Ishikawa (cell line): ENCODE data around the gene VIM.

ENCODE experiments used
- CEBPB ChIP-seq: IDR thresholded peaks from 2 replicates; pipeline ENCODE4 v1.6.1; 2012
- CREB1 ChIP-seq: IDR thresholded peaks from 2 replicates; pipeline ENCODE4 v1.6.1; 2012; ENCODE audit warnings: low read depth
- EGR1 ChIP-seq: IDR thresholded peaks from 2 replicates; pipeline ENCODE4 v1.6.1; 2012
- EP300 ChIP-seq: IDR thresholded peaks from 2 replicates; pipeline ENCODE4 v1.6.1; 2012; ENCODE audit warnings: borderline replicate concordance
- FOXM1 ChIP-seq: IDR thresholded peaks from 2 replicates; pipeline ENCODE4 v1.6.1; 2012; ENCODE audit warnings: low read depth, borderline replicate concordance
- NFIC ChIP-seq: IDR thresholded peaks from 2 replicates; pipeline ENCODE4 v1.6.1; 2012
- RAD21 ChIP-seq: IDR thresholded peaks from 2 replicates; pipeline ENCODE4 v1.6.1; 2012; ENCODE audit warnings: low read depth
- TAF1 ChIP-seq: IDR thresholded peaks from 2 replicates; pipeline ENCODE4 v1.6.1; 2012; ENCODE audit warnings: low read depth, mild to moderate bottlenecking
- TCF12 ChIP-seq: IDR thresholded peaks from 2 replicates; pipeline ENCODE4 v1.6.1; 2012; ENCODE audit warnings: low read depth
- TEAD4 ChIP-seq: IDR thresholded peaks from 2 replicates; pipeline ENCODE4 v1.6.1; 2012
- YY1 ChIP-seq: IDR thresholded peaks from 2 replicates; pipeline ENCODE4 v1.6.1; 2012; ENCODE audit warnings: low read depth
- ZBTB7A ChIP-seq: IDR thresholded peaks from 2 replicates; pipeline ENCODE4 v1.6.1; 2012; ENCODE audit warnings: low read depth
- TF ChIP-seq, protein P1 (sequence below): IDR thresholded peaks from 2 replicates; pipeline ENCODE4 v1.6.1; 2012
- TF ChIP-seq, protein P2 (sequence below): IDR thresholded peaks from 2 replicates; pipeline ENCODE4 v1.6.1; 2012; ENCODE audit warnings: low read depth, mild to moderate bottlenecking
- TF ChIP-seq, protein P3 (sequence below): IDR thresholded peaks from 2 replicates; pipeline ENCODE4 v1.6.1; 2012

VIM gene

DNA sequence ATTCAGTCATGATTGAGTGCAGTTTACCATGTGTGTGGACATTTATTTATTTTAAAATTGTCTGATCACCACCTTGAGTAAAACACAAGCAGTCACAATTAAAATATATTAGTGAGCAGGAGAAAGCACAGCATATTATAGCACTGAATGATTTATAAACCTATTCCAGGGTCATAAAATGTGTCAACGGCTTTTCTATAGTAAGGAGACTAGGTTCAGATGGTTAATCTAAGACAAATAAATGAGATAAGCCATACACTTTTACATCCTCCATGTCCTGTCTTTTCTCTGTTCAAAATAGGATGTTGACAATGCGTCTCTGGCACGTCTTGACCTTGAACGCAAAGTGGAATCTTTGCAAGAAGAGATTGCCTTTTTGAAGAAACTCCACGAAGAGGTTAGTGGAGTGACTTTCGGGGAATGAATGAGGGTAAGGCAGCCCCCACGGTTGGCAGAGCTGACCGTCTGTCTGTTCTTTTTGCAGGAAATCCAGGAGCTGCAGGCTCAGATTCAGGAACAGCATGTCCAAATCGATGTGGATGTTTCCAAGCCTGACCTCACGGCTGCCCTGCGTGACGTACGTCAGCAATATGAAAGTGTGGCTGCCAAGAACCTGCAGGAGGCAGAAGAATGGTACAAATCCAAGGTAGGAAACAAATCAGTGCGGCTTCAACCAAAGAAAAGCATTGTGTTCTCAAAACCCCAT is 5.4 kb downstream of the VIM start:
- TF ChIP-seq, protein P1, sequence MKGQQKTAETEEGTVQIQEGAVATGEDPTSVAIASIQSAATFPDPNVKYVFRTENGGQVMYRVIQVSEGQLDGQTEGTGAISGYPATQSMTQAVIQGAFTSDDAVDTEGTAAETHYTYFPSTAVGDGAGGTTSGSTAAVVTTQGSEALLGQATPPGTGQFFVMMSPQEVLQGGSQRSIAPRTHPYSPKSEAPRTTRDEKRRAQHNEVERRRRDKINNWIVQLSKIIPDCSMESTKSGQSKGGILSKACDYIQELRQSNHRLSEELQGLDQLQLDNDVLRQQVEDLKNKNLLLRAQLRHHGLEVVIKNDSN: no peak
- TF ChIP-seq EP300: no peak
- TF ChIP-seq, protein P2, sequence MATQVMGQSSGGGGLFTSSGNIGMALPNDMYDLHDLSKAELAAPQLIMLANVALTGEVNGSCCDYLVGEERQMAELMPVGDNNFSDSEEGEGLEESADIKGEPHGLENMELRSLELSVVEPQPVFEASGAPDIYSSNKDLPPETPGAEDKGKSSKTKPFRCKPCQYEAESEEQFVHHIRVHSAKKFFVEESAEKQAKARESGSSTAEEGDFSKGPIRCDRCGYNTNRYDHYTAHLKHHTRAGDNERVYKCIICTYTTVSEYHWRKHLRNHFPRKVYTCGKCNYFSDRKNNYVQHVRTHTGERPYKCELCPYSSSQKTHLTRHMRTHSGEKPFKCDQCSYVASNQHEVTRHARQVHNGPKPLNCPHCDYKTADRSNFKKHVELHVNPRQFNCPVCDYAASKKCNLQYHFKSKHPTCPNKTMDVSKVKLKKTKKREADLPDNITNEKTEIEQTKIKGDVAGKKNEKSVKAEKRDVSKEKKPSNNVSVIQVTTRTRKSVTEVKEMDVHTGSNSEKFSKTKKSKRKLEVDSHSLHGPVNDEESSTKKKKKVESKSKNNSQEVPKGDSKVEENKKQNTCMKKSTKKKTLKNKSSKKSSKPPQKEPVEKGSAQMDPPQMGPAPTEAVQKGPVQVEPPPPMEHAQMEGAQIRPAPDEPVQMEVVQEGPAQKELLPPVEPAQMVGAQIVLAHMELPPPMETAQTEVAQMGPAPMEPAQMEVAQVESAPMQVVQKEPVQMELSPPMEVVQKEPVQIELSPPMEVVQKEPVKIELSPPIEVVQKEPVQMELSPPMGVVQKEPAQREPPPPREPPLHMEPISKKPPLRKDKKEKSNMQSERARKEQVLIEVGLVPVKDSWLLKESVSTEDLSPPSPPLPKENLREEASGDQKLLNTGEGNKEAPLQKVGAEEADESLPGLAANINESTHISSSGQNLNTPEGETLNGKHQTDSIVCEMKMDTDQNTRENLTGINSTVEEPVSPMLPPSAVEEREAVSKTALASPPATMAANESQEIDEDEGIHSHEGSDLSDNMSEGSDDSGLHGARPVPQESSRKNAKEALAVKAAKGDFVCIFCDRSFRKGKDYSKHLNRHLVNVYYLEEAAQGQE: no peak
- no peak for TF ChIP-seq FOXM1
- no peak for TF ChIP-seq RAD21
- no peak for TF ChIP-seq TEAD4
- TF ChIP-seq TAF1: no peak
- TF ChIP-seq EGR1: no peak

DNA sequence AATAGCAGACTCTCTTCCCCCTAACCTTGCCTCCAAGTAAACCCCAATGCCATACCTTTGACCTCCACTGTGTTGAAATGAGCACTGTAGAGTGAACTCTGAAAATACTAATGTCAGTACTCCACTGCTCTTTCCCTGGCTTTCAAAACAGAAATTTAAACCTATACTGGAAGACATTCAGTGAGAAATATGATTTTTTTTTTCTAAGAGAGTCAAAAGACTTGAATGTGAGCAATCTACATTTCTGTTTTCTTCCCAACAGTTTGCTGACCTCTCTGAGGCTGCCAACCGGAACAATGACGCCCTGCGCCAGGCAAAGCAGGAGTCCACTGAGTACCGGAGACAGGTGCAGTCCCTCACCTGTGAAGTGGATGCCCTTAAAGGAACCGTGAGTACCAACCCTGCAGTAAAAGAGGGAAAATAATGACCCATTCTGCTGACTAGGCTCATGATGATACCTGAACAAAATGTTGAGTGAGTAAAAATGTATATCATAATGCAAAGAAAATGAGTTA is 6.4 kb downstream of the VIM start:
- TF ChIP-seq CREB1: no peak
- no peak for TF ChIP-seq NFIC
- TF ChIP-seq, protein P2: no peak
- no peak for TF ChIP-seq EP300
- no peak for TF ChIP-seq TEAD4
- TF ChIP-seq CEBPB: no peak

DNA sequence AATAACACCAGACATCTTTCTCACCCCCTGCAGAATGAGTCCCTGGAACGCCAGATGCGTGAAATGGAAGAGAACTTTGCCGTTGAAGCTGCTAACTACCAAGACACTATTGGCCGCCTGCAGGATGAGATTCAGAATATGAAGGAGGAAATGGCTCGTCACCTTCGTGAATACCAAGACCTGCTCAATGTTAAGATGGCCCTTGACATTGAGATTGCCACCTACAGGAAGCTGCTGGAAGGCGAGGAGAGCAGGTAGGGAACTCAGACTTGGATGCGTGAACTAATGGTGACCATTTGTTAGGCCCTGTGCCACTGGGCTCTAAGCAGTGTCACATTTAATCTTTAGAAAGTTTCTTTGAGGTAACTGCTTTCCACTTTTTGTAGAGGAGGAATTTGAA is 7.1 kb downstream of the VIM start:
- TF ChIP-seq, protein P3, sequence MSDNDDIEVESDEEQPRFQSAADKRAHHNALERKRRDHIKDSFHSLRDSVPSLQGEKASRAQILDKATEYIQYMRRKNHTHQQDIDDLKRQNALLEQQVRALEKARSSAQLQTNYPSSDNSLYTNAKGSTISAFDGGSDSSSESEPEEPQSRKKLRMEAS: no peak
- TF ChIP-seq EP300 (no peak), EGR1 (no peak), ZBTB7A (no peak), YY1 (no peak), CEBPB (no peak), TEAD4 (no peak), RAD21 (no peak), NFIC (no peak), FOXM1 (no peak), TAF1 (no peak), CREB1 (no peak), TCF12 (no peak)
- TF ChIP-seq, protein P1: no peak
- TF ChIP-seq, protein P2: no peak

DNA sequence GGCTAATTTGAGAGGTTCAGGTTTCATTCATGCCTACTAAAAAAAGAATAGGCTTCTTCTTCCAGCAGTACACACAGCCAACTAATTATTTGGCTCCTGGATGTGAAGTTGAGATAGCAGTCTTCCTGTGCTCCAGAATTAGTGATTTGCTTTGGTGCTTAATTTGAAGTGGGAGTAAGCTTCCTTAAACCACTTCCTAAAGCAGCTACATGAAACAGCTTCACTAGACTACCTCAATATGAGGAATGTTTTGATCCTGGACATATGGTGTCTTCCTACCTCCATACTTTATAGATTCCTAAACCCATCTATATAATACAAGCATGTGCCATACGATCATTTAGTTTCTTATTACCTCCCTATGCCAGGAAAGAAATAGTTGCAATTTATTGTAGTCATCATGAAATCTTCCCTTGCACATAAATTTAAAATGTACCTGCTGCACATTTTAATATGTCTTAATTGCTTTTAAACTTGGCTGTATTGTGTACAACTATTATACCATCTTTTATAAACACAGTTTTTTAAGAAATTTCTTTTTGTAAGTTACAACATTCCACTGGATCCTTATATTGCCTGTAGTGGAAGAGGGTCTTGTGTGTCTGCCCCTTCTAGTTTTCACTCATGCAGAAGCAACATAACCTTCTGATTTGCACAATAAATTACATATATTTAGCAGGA is 8.6 kb downstream of the VIM start:
- TF ChIP-seq RAD21: no peak
- no peak for TF ChIP-seq YY1
- TF ChIP-seq NFIC: no peak
- TF ChIP-seq ZBTB7A: no peak
- TF ChIP-seq FOXM1: no peak
- TF ChIP-seq, protein P1: no peak
- TF ChIP-seq EP300: no peak
- TF ChIP-seq, protein P3: no peak
- TF ChIP-seq EGR1: no peak
- TF ChIP-seq CEBPB: no peak
- TF ChIP-seq TCF12: no peak
- TF ChIP-seq TEAD4: no peak
